HCT116 (cell line): ENCODE measurements around the gene INPP5D.

ENCODE experiments used
- CEBPB ChIP-seq: IDR thresholded peaks from 2 replicates; pipeline ENCODE4 v1.6.1; 2012; ENCODE audit warnings: low read depth
- ELF1 ChIP-seq: IDR thresholded peaks from 2 replicates; pipeline ENCODE4 v1.6.1; 2012; ENCODE audit warnings: low read depth, borderline replicate concordance
- EZH2 ChIP-seq: fragments of 200-600 bp; sonication (generic); IDR thresholded peaks from 2 replicates; pipeline ENCODE4 v1.6.1; 2017; ENCODE audit warnings: antibody characterized with exemption, mixed run types
- JUND ChIP-seq: IDR thresholded peaks from 2 replicates; pipeline ENCODE4 v1.6.1; 2012
- POLR2A ChIP-seq: IDR thresholded peaks from 2 replicates; pipeline ENCODE4 v1.7.0; 2011; ENCODE audit warnings: borderline replicate concordance; ENCODE audit not compliant: insufficient read depth, insufficient read length; ENCODE audit errors: extremely low read depth
- SP1 ChIP-seq: IDR thresholded peaks from 2 replicates; pipeline ENCODE4 v1.6.1; 2012; ENCODE audit warnings: low read depth
- SRF ChIP-seq: IDR thresholded peaks from 2 replicates; pipeline ENCODE4 v1.6.1; 2012; ENCODE audit warnings: low read depth
- TCF7L2 ChIP-seq: IDR thresholded peaks from 2 replicates; pipeline ENCODE4 v1.7.0; 2011; ENCODE audit warnings: borderline replicate concordance, inconsistent platforms; ENCODE audit not compliant: insufficient read depth, insufficient read length; ENCODE audit errors: extremely low read depth
- YY1 ChIP-seq: IDR thresholded peaks from 2 replicates; pipeline ENCODE4 v1.6.1; 2011; ENCODE audit warnings: low read length, low read depth, moderate library complexity, mild to moderate bottlenecking; ENCODE audit not compliant: insufficient replicate concordance; ENCODE audit errors: extremely low read depth
- TF ChIP-seq, protein P1 (sequence below), 3 experiments: fragments of 200-600 bp in 1 of 3; sonication (generic) in 1 of 3; IDR thresholded peaks in 2 of 3; conservative IDR thresholded peaks in 1 of 3; 2 replicates each; pipeline ENCODE4 v1.5.1; 2012 to 2017; ENCODE audit warnings: low read depth in 2 of 3, low read length in 2 of 3, antibody characterized with exemption in 1 of 3, borderline replicate concordance in 1 of 3, control low read depth in 1 of 3, mild to moderate bottlenecking in 1 of 3, mixed read lengths in 1 of 3, mixed run types in 1 of 3, moderate library complexity in 1 of 3; ENCODE audit not compliant: insufficient read depth in 1 of 3
- TF ChIP-seq, protein P2 (sequence below): IDR thresholded peaks from 2 replicates; pipeline ENCODE4 v1.6.1; 2012; ENCODE audit warnings: low read depth
- TF ChIP-seq, protein P3 (sequence below): IDR thresholded peaks from 2 replicates; pipeline ENCODE4 v1.6.1; 2012

DNA sequence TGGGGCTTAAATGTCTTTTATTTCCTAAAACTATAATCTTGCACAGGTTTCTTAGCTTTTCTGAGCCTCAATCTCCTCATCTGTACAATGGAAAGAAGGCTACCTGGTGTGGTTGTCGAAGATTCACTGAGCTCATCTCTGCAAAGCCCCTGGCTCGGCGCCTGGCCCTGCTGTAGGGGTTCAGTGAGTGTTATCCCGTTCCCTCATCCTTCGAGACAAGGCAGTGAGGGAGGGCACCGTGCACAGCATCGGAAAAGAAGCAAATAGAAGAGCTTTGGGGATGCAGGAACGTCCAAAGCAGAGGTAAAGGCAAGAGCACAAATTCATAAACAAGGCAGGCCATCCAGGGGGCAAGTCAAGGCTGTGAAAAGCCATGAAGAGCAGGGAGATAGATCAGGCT, 150.1 kb downstream of the INPP5D start:
- TF ChIP-seq, protein P1, sequence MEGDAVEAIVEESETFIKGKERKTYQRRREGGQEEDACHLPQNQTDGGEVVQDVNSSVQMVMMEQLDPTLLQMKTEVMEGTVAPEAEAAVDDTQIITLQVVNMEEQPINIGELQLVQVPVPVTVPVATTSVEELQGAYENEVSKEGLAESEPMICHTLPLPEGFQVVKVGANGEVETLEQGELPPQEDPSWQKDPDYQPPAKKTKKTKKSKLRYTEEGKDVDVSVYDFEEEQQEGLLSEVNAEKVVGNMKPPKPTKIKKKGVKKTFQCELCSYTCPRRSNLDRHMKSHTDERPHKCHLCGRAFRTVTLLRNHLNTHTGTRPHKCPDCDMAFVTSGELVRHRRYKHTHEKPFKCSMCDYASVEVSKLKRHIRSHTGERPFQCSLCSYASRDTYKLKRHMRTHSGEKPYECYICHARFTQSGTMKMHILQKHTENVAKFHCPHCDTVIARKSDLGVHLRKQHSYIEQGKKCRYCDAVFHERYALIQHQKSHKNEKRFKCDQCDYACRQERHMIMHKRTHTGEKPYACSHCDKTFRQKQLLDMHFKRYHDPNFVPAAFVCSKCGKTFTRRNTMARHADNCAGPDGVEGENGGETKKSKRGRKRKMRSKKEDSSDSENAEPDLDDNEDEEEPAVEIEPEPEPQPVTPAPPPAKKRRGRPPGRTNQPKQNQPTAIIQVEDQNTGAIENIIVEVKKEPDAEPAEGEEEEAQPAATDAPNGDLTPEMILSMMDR (IDR thresholded peaks at IDR 0.05 in 2 of 3, conservative IDR thresholded peaks at IDR 0.05 in 1 of 3; ENCODE audit: borderline replicate concordance in 1 of 3, insufficient read depth in 1 of 3, low read depth in 2 of 3, low read length in 2 of 3): no peak
- TF ChIP-seq, protein P2, sequence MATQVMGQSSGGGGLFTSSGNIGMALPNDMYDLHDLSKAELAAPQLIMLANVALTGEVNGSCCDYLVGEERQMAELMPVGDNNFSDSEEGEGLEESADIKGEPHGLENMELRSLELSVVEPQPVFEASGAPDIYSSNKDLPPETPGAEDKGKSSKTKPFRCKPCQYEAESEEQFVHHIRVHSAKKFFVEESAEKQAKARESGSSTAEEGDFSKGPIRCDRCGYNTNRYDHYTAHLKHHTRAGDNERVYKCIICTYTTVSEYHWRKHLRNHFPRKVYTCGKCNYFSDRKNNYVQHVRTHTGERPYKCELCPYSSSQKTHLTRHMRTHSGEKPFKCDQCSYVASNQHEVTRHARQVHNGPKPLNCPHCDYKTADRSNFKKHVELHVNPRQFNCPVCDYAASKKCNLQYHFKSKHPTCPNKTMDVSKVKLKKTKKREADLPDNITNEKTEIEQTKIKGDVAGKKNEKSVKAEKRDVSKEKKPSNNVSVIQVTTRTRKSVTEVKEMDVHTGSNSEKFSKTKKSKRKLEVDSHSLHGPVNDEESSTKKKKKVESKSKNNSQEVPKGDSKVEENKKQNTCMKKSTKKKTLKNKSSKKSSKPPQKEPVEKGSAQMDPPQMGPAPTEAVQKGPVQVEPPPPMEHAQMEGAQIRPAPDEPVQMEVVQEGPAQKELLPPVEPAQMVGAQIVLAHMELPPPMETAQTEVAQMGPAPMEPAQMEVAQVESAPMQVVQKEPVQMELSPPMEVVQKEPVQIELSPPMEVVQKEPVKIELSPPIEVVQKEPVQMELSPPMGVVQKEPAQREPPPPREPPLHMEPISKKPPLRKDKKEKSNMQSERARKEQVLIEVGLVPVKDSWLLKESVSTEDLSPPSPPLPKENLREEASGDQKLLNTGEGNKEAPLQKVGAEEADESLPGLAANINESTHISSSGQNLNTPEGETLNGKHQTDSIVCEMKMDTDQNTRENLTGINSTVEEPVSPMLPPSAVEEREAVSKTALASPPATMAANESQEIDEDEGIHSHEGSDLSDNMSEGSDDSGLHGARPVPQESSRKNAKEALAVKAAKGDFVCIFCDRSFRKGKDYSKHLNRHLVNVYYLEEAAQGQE: no peak
- TF ChIP-seq YY1 (no peak), EZH2 (no peak), SRF (no peak), POLR2A (no peak), SP1 (no peak), CEBPB (no peak), ELF1 (no peak), TCF7L2 (no peak), JUND (no peak)
- TF ChIP-seq, protein P3, sequence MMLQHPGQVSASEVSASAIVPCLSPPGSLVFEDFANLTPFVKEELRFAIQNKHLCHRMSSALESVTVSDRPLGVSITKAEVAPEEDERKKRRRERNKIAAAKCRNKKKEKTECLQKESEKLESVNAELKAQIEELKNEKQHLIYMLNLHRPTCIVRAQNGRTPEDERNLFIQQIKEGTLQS: no peak
